ENCODE measurements around the gene SOBP.
A peak's percentile ranks its signal among the peaks of the same experiment; 100 is the strongest.

SOBP gene

GRCh38 chr6:107491138-107491609, 1.3 kb downstream of the SOBP start:
- Mint-ChIP-seq H3K4me1 (peaks cover 23% of the 10 kb centered on the region), H3K36me3 (ENCODE audit: low read depth) (no peaks in the 10 kb centered on the region), H3K4me3 (no peak overlapping the region), H3K27ac (no peak overlapping the region), H3K27me3 (ENCODE audit: low read depth, poor library complexity) (peaks cover 22% of the 10 kb centered on the region), H3K9me3 (no peaks in the 10 kb centered on the region)
- TF ChIP-seq CTCF (IDR thresholded peaks at IDR 0.05): no peak
- peak; percentile 73 for DNase-seq

GRCh38 chr6:107491760-107492660, 2.1 kb downstream of the SOBP start:
- Mint-ChIP-seq H3K9me3 (no peaks in the 10 kb centered on the region), H3K27me3 (ENCODE audit: low read depth, poor library complexity) (peaks cover 15% of the 10 kb centered on the region), H3K4me1 (peaks cover 18% of the 10 kb centered on the region), H3K27ac (peak overlapping the region; percentile 57), H3K36me3 (ENCODE audit: low read depth) (no peaks in the 10 kb centered on the region), H3K4me3 (no peak overlapping the region)
- DNase-seq: no peak
- TF ChIP-seq CTCF (IDR thresholded peaks at IDR 0.05): no peak

- no peak overlapping the region for H3K4me3 Mint-ChIP-seq
- H3K4me1 Mint-ChIP-seq: peaks cover 11% of the 10 kb centered on the region
- no peaks in the 10 kb centered on the region for H3K9me3 Mint-ChIP-seq
- H3K36me3 Mint-ChIP-seq (ENCODE audit: low read depth): peaks cover under 1% of the 10 kb centered on the region
- peak; percentile 56 for DNase-seq
- no peak for TF ChIP-seq CTCF (IDR thresholded peaks at IDR 0.05)
- H3K27ac Mint-ChIP-seq: no peak overlapping the region
- peaks cover 3% of the 10 kb centered on the region for H3K27me3 Mint-ChIP-seq (ENCODE audit: low read depth, poor library complexity)
These were observed 3.5 kb downstream of the SOBP start for GRCh38 chr6:107493158-107494057.

DNA sequence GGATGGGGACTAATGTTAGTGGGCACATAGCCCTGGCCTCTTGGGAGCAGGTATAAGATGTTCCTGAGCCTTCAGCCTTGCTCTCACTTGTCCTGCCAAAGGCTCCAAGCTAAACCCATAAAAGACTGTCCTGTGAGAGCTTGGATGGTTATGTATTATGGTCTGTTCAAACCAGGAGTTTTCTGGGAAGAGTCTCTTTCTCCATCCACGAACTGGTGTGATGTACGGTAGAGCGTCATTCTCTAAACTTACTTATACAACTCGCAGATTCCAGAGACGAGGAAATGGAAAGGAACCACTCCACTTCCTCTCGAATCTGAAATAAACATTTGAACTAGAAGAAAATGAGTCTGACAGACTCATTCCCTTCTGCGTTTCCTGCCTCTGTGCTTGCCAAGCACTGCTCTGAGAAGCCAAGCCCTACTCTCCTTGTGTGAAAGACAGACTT, 5.3 kb downstream of the SOBP start:
- H3K4me3 Mint-ChIP-seq: no peak overlapping the region
- H3K27ac Mint-ChIP-seq: peak overlapping the region; percentile 70

GRCh38 chr6:107495971-107496370, 6.1 kb downstream of the SOBP start:
- H3K4me1 Mint-ChIP-seq: peaks cover 16% of the 10 kb centered on the region
- TF ChIP-seq CTCF (IDR thresholded peaks at IDR 0.05): no peak

More for the DNA sequence above, 5.3 kb downstream of the SOBP start:
- Mint-ChIP-seq H3K9me3 (no peaks in the 10 kb centered on the region), H3K27me3 (ENCODE audit: low read depth, poor library complexity) (no peaks in the 10 kb centered on the region), H3K4me1 (peaks cover 16% of the 10 kb centered on the region), H3K36me3 (ENCODE audit: low read depth) (peaks cover 11% of the 10 kb centered on the region)
- no peak for TF ChIP-seq CTCF (IDR thresholded peaks at IDR 0.05)
- no peak for DNase-seq

More at GRCh38 chr6:107495971-107496370, 6.1 kb downstream of the SOBP start:
- DNase-seq: no peak
- no peaks in the 10 kb centered on the region for H3K27me3 Mint-ChIP-seq (ENCODE audit: low read depth, poor library complexity)
- H3K9me3 Mint-ChIP-seq: no peaks in the 10 kb centered on the region
- H3K27ac Mint-ChIP-seq: peak overlapping the region; percentile 29
- H3K4me3 Mint-ChIP-seq: no peak overlapping the region
- H3K36me3 Mint-ChIP-seq (ENCODE audit: low read depth): peaks cover 16% of the 10 kb centered on the region

All from nephron progenitor cell (in vitro differentiated cells).